ENCODE data around the gene PRELID3B. TPM values are rescaled to one million over a fixed set of nuclear protein-coding genes. Genes with fewer than 3 reads are reported as not detected.

The PRELID3B gene
- total and polyA plus RNA-seq, 2 of the 8 experiments (the other 6 are each of a cell fraction or from before 2014, with no cell fraction given) = 8.1 to 50.5 TPM

- Histone ChIP-seq H3K4me2 (ENCODE audit: insufficient read depth in 1 of 2, low read depth in 2 of 2, low read length in 2 of 2) (no peak within 1 kb of the TSS), H3K27ac (ENCODE audit: low read depth, low read length) (no peak within 1 kb of the TSS), H2BK20ac (ENCODE audit: low read length) (no peak within 1 kb of the TSS), H3K79me2 (ENCODE audit: control insufficient read depth in 1 of 2, insufficient read depth in 2 of 2, low read length in 2 of 2) (no peaks in the 10 kb centered on the region), H2BK12ac (ENCODE audit: low read depth, low read length) (no peak within 1 kb of the TSS), H2BK120ac (replicated peaks; ENCODE audit: low read depth, low read length) (no peak within 1 kb of the TSS), H3K23ac (ENCODE audit: insufficient read length) (no peak within 1 kb of the TSS), H3K56ac (replicated peaks; ENCODE audit: insufficient read length, low read depth, low read length) (no peak within 1 kb of the TSS), H2BK15ac (ENCODE audit: low read length) (no peak within 1 kb of the TSS), H3K4ac (replicated peaks; ENCODE audit: insufficient read length, low read depth, low read length) (no peak within 1 kb of the TSS), H3K27me3 (replicated peaks in 1 of 4; ENCODE audit: control insufficient read depth in 3 of 4, extremely low read depth in 1 of 4, insufficient read depth in 3 of 4, low read length in 3 of 4) (no peaks in the 10 kb centered on the region; a peak in 1 of 7 replicates), H2AFZ (ENCODE audit: low read length) (no peak within 1 kb of the TSS), H3K4me3 (ENCODE audit: extremely low read depth in 1 of 4, insufficient read depth in 2 of 4, low read depth in 3 of 4, low read length in 4 of 4) (no peak within 1 kb of the TSS), H3K9me3 (ENCODE audit: insufficient read depth in 2 of 2, low read depth in 1 of 2, low read length in 1 of 2) (no peaks in the 10 kb centered on the region), H3K4me1 (replicated peaks in 1 of 4; ENCODE audit: control insufficient read depth in 3 of 4, insufficient read depth in 4 of 4, low read length in 3 of 4) (no peaks in the 10 kb centered on the region), H2AK5ac (ENCODE audit: low read depth, low read length) (no peak within 1 kb of the TSS), H2BK5ac (ENCODE audit: low read depth, low read length) (no peak within 1 kb of the TSS), H3K23me2 (ENCODE audit: low read depth, low read length) (no peaks in the 10 kb centered on the region), H3K18ac (ENCODE audit: extremely low read depth, low read length) (no peak within 1 kb of the TSS), H3K79me1 (ENCODE audit: low read depth, low read length) (no peaks in the 10 kb centered on the region), H4K8ac (ENCODE audit: extremely low read depth, insufficient read depth, low read length) (no peak within 1 kb of the TSS), H4K5ac (ENCODE audit: insufficient read length, low read depth, low read length) (no peak within 1 kb of the TSS), H3K9ac (replicated peaks in 1 of 4; ENCODE audit: extremely low read depth in 1 of 4, low read depth in 3 of 4, low read length in 3 of 4) (no peak within 1 kb of the TSS), H4K91ac (replicated peaks; ENCODE audit: insufficient read length, low read length) (no peak within 1 kb of the TSS), H3K14ac (ENCODE audit: insufficient read length) (no peak within 1 kb of the TSS), H4K20me1 (replicated peaks in 1 of 2; ENCODE audit: control insufficient read depth in 1 of 2, insufficient read depth in 2 of 2, low read length in 2 of 2) (no peaks in the 10 kb centered on the region), H3K36me3 (ENCODE audit: control insufficient read depth in 2 of 4, insufficient read depth in 4 of 4, low read length in 3 of 4) (peaks cover 0 to 4% (median 2%) of the 10 kb centered on the region in 4 experiments; a peak in 2 of 8 replicates)
- TF ChIP-seq CHD1 (IDR thresholded peaks at IDR 0.05; ENCODE audit: low read depth, low read length) = no peak
- TF ChIP-seq BACH1 (IDR thresholded peaks at IDR 0.05; ENCODE audit: low read length) = no peak
- no peak for TF ChIP-seq RNF2 (IDR thresholded peaks at IDR 0.05; ENCODE audit: borderline replicate concordance, low read depth, low read length, missing control alignments, poor library complexity, severe bottlenecking)
- no peak for TF ChIP-seq CREB1 (IDR thresholded peaks at IDR 0.05)
- TF ChIP-seq SP1 (IDR thresholded peaks at IDR 0.05; ENCODE audit: low read depth, low read length) = no peak
- TF ChIP-seq ASH2L (IDR thresholded peaks at IDR 0.05; ENCODE audit: low read length) = no peak
- no peak for TF ChIP-seq GABPA (IDR thresholded peaks at IDR 0.05; ENCODE audit: borderline replicate concordance, insufficient read depth, low read length)
- TF ChIP-seq KDM4A (IDR thresholded peaks at IDR 0.05; ENCODE audit: low read depth, low read length, severe bottlenecking) = no peak
- TF ChIP-seq CEBPB (IDR thresholded peaks at IDR 0.05; ENCODE audit: low read depth, low read length) = no peak
- no peak for TF ChIP-seq MAFK (IDR thresholded peaks at IDR 0.05; ENCODE audit: low read depth, low read length)
- no peak for TF ChIP-seq SIX5 (IDR thresholded peaks at IDR 0.05; ENCODE audit: low read depth, low read length)
- ChIA-PET CTCF (ENCODE audit: partially characterized antibody) (interaction anchor here (0.6 to 2.1 kb wide), 3 partner anchors 22 to 466 kb away, joined by 3 to 6 read pairs (median 3); no protein-coding TSS in a partner anchor), POLR2A (ENCODE audit: partially characterized antibody) (interaction anchor here (0.6 to 1.1 kb wide), 2 partner anchors 14 to 38 kb away, joined by 3 read pairs; no protein-coding TSS in a partner anchor)
- DNase-seq (ENCODE audit: low read depth in 1 of 2, low spot score in 2 of 2) (no peak), FAIRE-seq (no peak)
- WGBS, 2 experiments (ENCODE audit: extremely low coverage in 1 of 2, insufficient coverage in 1 of 2, insufficient read length in 1 of 2, insufficient replicate concordance in 2 of 2, low coverage in 1 of 2, low lambda C conversion rate in 2 of 2, missing lambda C conversion rate in 1 of 2) = 95% methylated on average over 5 of the region's 5 CpGs; no CpG with 5 or more reads in 1 of the 2 experiments
Measured at GRCh38 chr20:59019217-59019616, 23.4 kb downstream of the PRELID3B start, which contains the start of gene TUBB1. TUBB1 (plus strand) TSS chr20:59019429; CDS start chr20:59019523, 94 bp downstream.
